ENCODE measurements around the gene SERINC2. TPM values are rescaled to one million over a fixed set of nuclear protein-coding genes. Genes with fewer than 3 reads are reported as not detected.
"Not testable (repeated sequence)": the region's sequence is repeated elsewhere in the genome, so short reads cannot be mapped to it uniquely, and the experiment has no call there.

The SERINC2 gene
- total RNA-seq, 3 donors from 2014 or later (not counting 1 experiment from before 2014, with no cell fraction given) = 0.25 to 1.1 (median 0.40) TPM

- Mint-ChIP-seq H3K9me3 (no peaks in the 10 kb centered on the region), H3K36me3 (no peaks in the 10 kb centered on the region), H3K27me3 (ENCODE audit: low read depth in 2 of 2) (peaks cover 0 to 32% of the 10 kb centered on the region in 2 donors), H3K4me3 (no peak overlapping the region), H3K4me1 (peaks cover 0 to 15% of the 10 kb centered on the region in 2 donors), H3K27ac (no peak overlapping the region)
- intact Hi-C loops (cut with micrococcal nuclease) = no loop called here
- 40% methylated on average over 1 of the region's 1 CpG for WGBS (ENCODE audit: insufficient coverage)
- H3K4me1 ChIP-seq (ENCODE audit: control insufficient read depth, insufficient read depth, low read length) = no peaks in the 10 kb centered on the region
- no peak overlapping the region for H3K4me3 ChIP-seq (ENCODE audit: low read length)
- no peak overlapping the region for H3K27ac ChIP-seq (ENCODE audit: low read length)
- no peak for TF ChIP-seq CTCF (IDR thresholded peaks at IDR 0.05)
- no peaks in the 10 kb centered on the region for H3K36me3 ChIP-seq (ENCODE audit: control insufficient read depth, insufficient read depth, low read length)
- H3K27me3 ChIP-seq (ENCODE audit: control insufficient read depth, insufficient read depth, low read length) = no peaks in the 10 kb centered on the region
- H3K9me3 ChIP-seq (ENCODE audit: control insufficient read depth, insufficient read depth, low read length) = no peaks in the 10 kb centered on the region
- DNase-seq (no peak), ATAC-seq (no peak)
Measured at GRCh38 chr1:31383967-31384366, 29.0 kb upstream of the SERINC2 start.

- not testable (repeated sequence) for H3K36me3 ChIP-seq (ENCODE audit: control insufficient read depth, insufficient read depth, low read length); H3K27ac Mint-ChIP-seq
- WGBS (ENCODE audit: insufficient coverage) = 58% methylated on average over 8 of the region's 8 CpGs
Measured at GRCh38 chr1:31386576-31387243, 26.3 kb upstream of the SERINC2 start.

GRCh38 chr1:31387612-31388011, 25.4 kb upstream of the SERINC2 start:
- ATAC-seq = no peak
- no peak overlapping the region for H3K4me3 Mint-ChIP-seq
- Histone ChIP-seq H3K27me3 (ENCODE audit: control insufficient read depth, insufficient read depth, low read length) (no peaks in the 10 kb centered on the region), H3K4me3 (ENCODE audit: low read length) (no peak overlapping the region), H3K4me1 (ENCODE audit: control insufficient read depth, insufficient read depth, low read length) (no peaks in the 10 kb centered on the region), H3K36me3 (ENCODE audit: control insufficient read depth, insufficient read depth, low read length) (no peaks in the 10 kb centered on the region), H3K27ac (ENCODE audit: low read length) (no peak overlapping the region), H3K9me3 (ENCODE audit: control insufficient read depth, insufficient read depth, low read length) (no peaks in the 10 kb centered on the region)
- H3K36me3 Mint-ChIP-seq = no peaks in the 10 kb centered on the region
- peaks cover 0 to 20% of the 10 kb centered on the region in 2 donors for H3K27me3 Mint-ChIP-seq (ENCODE audit: low read depth in 2 of 2)
- peak overlapping the region in 1 of 2 donors; percentile 45 for H3K27ac Mint-ChIP-seq
- peaks cover 0 to 15% of the 10 kb centered on the region in 2 donors for H3K4me1 Mint-ChIP-seq
- no peak for TF ChIP-seq CTCF (IDR thresholded peaks at IDR 0.05)
- no peaks in the 10 kb centered on the region for H3K9me3 Mint-ChIP-seq
- DNase-seq = no peak
- WGBS (ENCODE audit: insufficient coverage) = 76% methylated on average over 10 of the region's 10 CpGs
- intact Hi-C loops (cut with micrococcal nuclease) = no loop called here

More at GRCh38 chr1:31386576-31387243, 26.3 kb upstream of the SERINC2 start:
- H3K27ac ChIP-seq (ENCODE audit: low read length); H3K36me3 Mint-ChIP-seq; H3K27me3 ChIP-seq (ENCODE audit: control insufficient read depth, insufficient read depth, low read length); H3K4me1 ChIP-seq (ENCODE audit: control insufficient read depth, insufficient read depth, low read length); H3K9me3 Mint-ChIP-seq; H3K4me3 ChIP-seq (ENCODE audit: low read length); H3K4me3 Mint-ChIP-seq; intact Hi-C loops (cut with micrococcal nuclease); ATAC-seq; H3K9me3 ChIP-seq (ENCODE audit: control insufficient read depth, insufficient read depth, low read length); DNase-seq: not testable (repeated sequence)
- H3K27me3 Mint-ChIP-seq (ENCODE audit: low read depth in 2 of 2) = peaks cover 0 to 28% of the 10 kb centered on the region in 2 donors
- H3K4me1 Mint-ChIP-seq = peaks cover 0 to 15% of the 10 kb centered on the region in 2 donors

GRCh38 chr1:31389616-31390015, 23.4 kb upstream of the SERINC2 start:
- H3K9me3 ChIP-seq (ENCODE audit: control insufficient read depth, insufficient read depth, low read length) = no peaks in the 10 kb centered on the region
- intact Hi-C loops (cut with micrococcal nuclease) = no loop called here
- no peak overlapping the region for H3K4me3 Mint-ChIP-seq
- DNase-seq (no peak), ATAC-seq (no peak)
- no peaks in the 10 kb centered on the region for H3K36me3 ChIP-seq (ENCODE audit: control insufficient read depth, insufficient read depth, low read length)
- WGBS (ENCODE audit: insufficient coverage) = 91% methylated on average over 7 of the region's 7 CpGs
- H3K4me3 ChIP-seq (ENCODE audit: low read length) = no peak overlapping the region
- no peaks in the 10 kb centered on the region for H3K9me3 Mint-ChIP-seq
- H3K4me1 Mint-ChIP-seq = peaks cover 5 to 20% of the 10 kb centered on the region in 2 donors
- H3K27me3 ChIP-seq (ENCODE audit: control insufficient read depth, insufficient read depth, low read length) = no peaks in the 10 kb centered on the region
- H3K4me1 ChIP-seq (ENCODE audit: control insufficient read depth, insufficient read depth, low read length) = peaks cover 5% of the 10 kb centered on the region
- peaks cover 0 to 16% of the 10 kb centered on the region in 2 donors for H3K27me3 Mint-ChIP-seq (ENCODE audit: low read depth in 2 of 2)
- no peaks in the 10 kb centered on the region for H3K36me3 Mint-ChIP-seq
- no peak overlapping the region for H3K27ac Mint-ChIP-seq
- no peak for TF ChIP-seq CTCF (IDR thresholded peaks at IDR 0.05)
- H3K27ac ChIP-seq (ENCODE audit: low read length) = no peak overlapping the region

Measured in natural killer cell (primary cell).